MCF 10A (cell line): ENCODE measurements around the gene GALNT16. TPM values are rescaled to one million over a fixed set of nuclear protein-coding genes. Genes with fewer than 3 reads are reported as not detected.

Experiments used
- BruUV-seq: library from RNA; stranded (reverse); fragments of 400-500 nt; replicated peaks from 2 replicates; lab custom pipeline; 2021; lab: Mats Ljungman, UMichigan
- CTCF ChIA-PET: fragments of 300-600 bp; sonication (Branson Sonifier 250); formaldehyde crosslinking; extraction: SDS; loops from one replicate; lab custom pipeline; 2021; ENCODE audit warnings: antibody characterized with exemption, inconsistent platforms; lab: Yijun Ruan, JAX
- POLR2A ChIA-PET: fragments of 300-600, 350-650 bp; sonication (Branson Sonifier 250); formaldehyde crosslinking; extraction: SDS; loops from one replicate; lab custom pipeline; 2020; ENCODE audit warnings: antibody characterized with exemption, inconsistent platforms; lab: Yijun Ruan, JAX
- DNase-seq: peaks from one replicate; pipeline ENCODE4 v3.0.0-alpha.2; 2018; ENCODE audit not compliant: unreplicated experiment
- H3K27ac Mint-ChIP-seq: one replicate; pipeline ENCODE4 v1.8.0; 2022; ENCODE audit warnings: mild to moderate bottlenecking, low read depth, mixed read lengths; ENCODE audit not compliant: unreplicated experiment
- H3K27me3 Mint-ChIP-seq: one replicate; pipeline ENCODE4 v1.8.0; 2022; ENCODE audit warnings: mixed read lengths; ENCODE audit not compliant: insufficient read depth, unreplicated experiment
- H3K36me3 Mint-ChIP-seq: one replicate; pipeline ENCODE4 v1.8.0; 2022; ENCODE audit warnings: mild to moderate bottlenecking, moderate library complexity, mixed read lengths; ENCODE audit not compliant: insufficient read depth, unreplicated experiment
- H3K4me1 Mint-ChIP-seq: one replicate; pipeline ENCODE4 v1.8.0; 2022; ENCODE audit warnings: mixed read lengths; ENCODE audit not compliant: insufficient read depth, unreplicated experiment
- H3K4me3 Mint-ChIP-seq: one replicate; pipeline ENCODE4 v1.8.0; 2022; ENCODE audit warnings: mild to moderate bottlenecking, moderate library complexity, mixed read lengths; ENCODE audit not compliant: unreplicated experiment
- H3K9me3 Mint-ChIP-seq: one replicate; pipeline ENCODE4 v1.8.0; 2022; ENCODE audit warnings: mixed read lengths; ENCODE audit not compliant: unreplicated experiment
- intact Hi-C: fragments of 100-400 bp; cut with micrococcal nuclease; formaldehyde crosslinking; loops from 2 replicates; pipeline ENCODE4 v1.14.1; 2022
- total RNA-seq: library from RNA; stranded (reverse); gene quantifications from 2 replicates; pipeline ENCODE4 v1.2.3, GENCODE V29; 2022
- TF ChIP-seq, protein P1 (sequence below): fragments of 200-600 bp; IDR thresholded peaks from one replicate; pipeline ENCODE4 v1.8.0; 2022; ENCODE audit warnings: antibody characterized with exemption, mild to moderate bottlenecking; ENCODE audit not compliant: unreplicated experiment

GALNT16 gene
- total RNA-seq, 1 experiment from 2014 or later: not detected

DNA sequence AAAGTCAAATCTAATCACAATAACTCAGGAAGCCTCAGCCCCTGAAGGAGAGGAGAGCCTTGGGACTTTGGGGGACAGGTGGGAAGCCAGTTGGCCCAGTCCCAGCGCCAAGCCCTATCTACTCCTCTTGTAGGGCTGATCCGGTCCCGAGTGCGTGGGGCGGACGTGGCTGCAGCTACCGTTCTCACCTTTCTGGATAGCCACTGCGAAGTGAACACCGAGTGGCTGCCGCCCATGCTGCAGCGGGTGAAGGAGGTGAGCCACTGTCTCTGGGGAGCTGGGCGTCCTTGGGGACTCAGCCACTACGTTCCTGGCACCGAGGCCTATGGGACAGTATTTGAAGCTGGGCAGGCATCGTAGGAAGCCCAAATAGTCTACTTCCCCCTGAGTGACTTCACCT, 68.4 kb downstream of the GALNT16 start:
- Mint-ChIP-seq H3K4me3 (no peak overlapping the region), H3K27me3 (peaks cover 11% of the 10 kb centered on the region), H3K36me3 (no peaks in the 10 kb centered on the region), H3K27ac (no peak overlapping the region), H3K9me3 (no peaks in the 10 kb centered on the region), H3K4me1 (no peaks in the 10 kb centered on the region)
- BruUV-seq: no TSS peak
- DNase-seq: no peak
- ChIA-PET CTCF (no interaction called here), POLR2A (no interaction called here)
- intact Hi-C loops: no loop called here
- TF ChIP-seq, protein P1, sequence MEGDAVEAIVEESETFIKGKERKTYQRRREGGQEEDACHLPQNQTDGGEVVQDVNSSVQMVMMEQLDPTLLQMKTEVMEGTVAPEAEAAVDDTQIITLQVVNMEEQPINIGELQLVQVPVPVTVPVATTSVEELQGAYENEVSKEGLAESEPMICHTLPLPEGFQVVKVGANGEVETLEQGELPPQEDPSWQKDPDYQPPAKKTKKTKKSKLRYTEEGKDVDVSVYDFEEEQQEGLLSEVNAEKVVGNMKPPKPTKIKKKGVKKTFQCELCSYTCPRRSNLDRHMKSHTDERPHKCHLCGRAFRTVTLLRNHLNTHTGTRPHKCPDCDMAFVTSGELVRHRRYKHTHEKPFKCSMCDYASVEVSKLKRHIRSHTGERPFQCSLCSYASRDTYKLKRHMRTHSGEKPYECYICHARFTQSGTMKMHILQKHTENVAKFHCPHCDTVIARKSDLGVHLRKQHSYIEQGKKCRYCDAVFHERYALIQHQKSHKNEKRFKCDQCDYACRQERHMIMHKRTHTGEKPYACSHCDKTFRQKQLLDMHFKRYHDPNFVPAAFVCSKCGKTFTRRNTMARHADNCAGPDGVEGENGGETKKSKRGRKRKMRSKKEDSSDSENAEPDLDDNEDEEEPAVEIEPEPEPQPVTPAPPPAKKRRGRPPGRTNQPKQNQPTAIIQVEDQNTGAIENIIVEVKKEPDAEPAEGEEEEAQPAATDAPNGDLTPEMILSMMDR: no peak

DNA sequence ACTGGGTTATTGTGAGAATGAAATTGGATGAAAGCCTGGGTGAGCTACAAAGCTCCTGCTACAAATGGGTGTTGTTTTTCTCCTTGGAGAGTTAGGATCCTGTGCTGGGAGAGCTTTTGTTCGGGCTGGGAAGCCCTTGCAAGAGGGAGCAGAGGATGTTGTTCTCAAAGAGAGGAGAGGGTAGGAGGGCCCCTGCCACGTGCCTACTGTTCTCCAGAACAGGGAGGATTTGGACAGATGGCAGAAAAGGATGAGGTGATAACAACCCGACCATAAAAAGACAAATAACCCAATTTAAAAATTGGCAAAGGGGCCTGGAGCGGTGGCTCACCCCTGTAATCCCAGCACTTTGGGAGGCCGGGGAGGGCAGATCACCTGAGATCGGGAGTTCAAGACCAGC, 68.8 kb downstream of the GALNT16 start:
- intact Hi-C loops: no loop called here
- POLR2A ChIA-PET: no interaction called here
- Mint-ChIP-seq H3K27me3 (peaks cover 11% of the 10 kb centered on the region), H3K4me1 (no peaks in the 10 kb centered on the region), H3K36me3 (no peaks in the 10 kb centered on the region), H3K27ac (no peak overlapping the region), H3K9me3 (no peaks in the 10 kb centered on the region), H3K4me3 (no peak overlapping the region)
- no peak for DNase-seq
- CTCF ChIA-PET: no interaction called here
- BruUV-seq: no TSS peak
- TF ChIP-seq, protein P1: no peak

DNA sequence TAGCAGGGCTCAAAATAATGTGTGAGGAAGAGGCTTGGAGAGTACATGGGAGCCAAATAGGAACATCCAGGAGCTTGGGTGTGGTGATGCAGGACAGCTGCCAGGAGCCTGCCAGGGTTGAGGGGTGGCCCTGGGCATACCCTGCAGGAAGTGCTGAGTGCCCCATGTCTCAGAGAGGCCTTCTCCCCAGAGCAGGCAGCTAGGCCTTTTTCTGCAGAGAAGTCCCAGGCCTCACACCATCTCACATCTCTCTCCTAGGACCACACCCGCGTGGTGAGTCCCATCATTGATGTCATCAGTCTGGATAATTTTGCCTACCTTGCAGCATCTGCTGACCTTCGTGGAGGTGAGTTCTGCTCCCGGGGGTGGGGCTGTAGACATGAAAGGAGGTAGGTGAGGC, 71.2 kb downstream of the GALNT16 start:
- no peak overlapping the region for H3K27ac Mint-ChIP-seq
- intact Hi-C loops: no loop called here
- CTCF ChIA-PET: no interaction called here

DNA sequence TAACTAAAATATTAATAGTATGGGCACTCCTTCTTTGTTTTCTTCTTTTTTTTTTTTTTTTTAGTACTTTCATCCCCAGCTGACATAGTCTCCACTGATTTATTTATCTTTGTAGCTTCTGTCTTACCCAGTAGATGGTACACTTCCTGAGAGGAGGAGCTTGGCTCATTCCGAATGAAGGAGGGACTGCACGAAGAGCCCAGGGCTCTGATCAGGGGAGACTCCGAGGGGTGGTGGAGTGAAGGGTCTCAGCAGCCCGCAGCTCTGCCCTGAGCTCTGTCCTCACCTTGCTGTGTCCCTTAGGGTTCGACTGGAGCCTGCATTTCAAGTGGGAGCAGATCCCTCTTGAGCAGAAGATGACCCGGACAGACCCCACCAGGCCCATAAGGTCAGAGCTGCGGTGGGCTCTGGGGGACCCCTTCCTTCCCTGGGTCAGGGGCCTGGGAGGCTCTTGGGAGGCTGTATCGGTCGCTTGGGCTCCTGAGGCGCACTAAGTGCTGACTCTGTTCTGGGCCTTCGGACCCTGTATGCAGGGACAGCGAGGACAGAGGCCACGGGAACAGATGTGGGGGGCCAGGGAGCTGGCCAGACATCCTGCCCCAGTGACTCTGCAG, 72.9 kb downstream of the GALNT16 start:
- intact Hi-C loops: no loop called here
- H3K4me1 Mint-ChIP-seq: no peaks in the 10 kb centered on the region
- POLR2A ChIA-PET: interaction anchor here (1.0 kb wide), 1 partner anchor 20 kb away, joined by 3 read pairs; no protein-coding TSS in a partner anchor
- no peak for DNase-seq
- H3K27ac Mint-ChIP-seq: no peak overlapping the region
- BruUV-seq: no TSS peak
- H3K36me3 Mint-ChIP-seq: no peaks in the 10 kb centered on the region
- no peaks in the 10 kb centered on the region for H3K9me3 Mint-ChIP-seq
- H3K4me3 Mint-ChIP-seq: no peak overlapping the region
- TF ChIP-seq, protein P1: no peak
- H3K27me3 Mint-ChIP-seq: peaks cover 19% of the 10 kb centered on the region
- CTCF ChIA-PET: interaction anchor here (0.5 to 0.7 kb wide), 3 partner anchors 120 to 203 kb away, joined by 3 to 4 read pairs (median 3); no protein-coding TSS in a partner anchor

More for the DNA sequence above, 71.2 kb downstream of the GALNT16 start:
- Mint-ChIP-seq H3K9me3 (no peaks in the 10 kb centered on the region), H3K27me3 (peaks cover 19% of the 10 kb centered on the region), H3K4me1 (no peaks in the 10 kb centered on the region), H3K4me3 (no peak overlapping the region), H3K36me3 (no peaks in the 10 kb centered on the region)
- TF ChIP-seq, protein P1: no peak
- BruUV-seq: no TSS peak
- no peak for DNase-seq
- POLR2A ChIA-PET: no interaction called here
